Kidney (tissue), 14 donors: ENCODE data around the gene TMED7. TPM values are rescaled to one million over a fixed set of nuclear protein-coding genes. Genes with fewer than 3 reads are reported as not detected.

Experiments used
- DNase-seq, 5 donors: peaks; one replicate each; pipeline ENCODE4 v3.0.0-alpha.2; 2013 to 2020
- FAIRE-seq: peaks from 2 replicates; lab custom pipeline; 2012; peaks lifted over from hg19 to GRCh38; lab: Jason Lieb, UNC
- H3K27ac ChIP-seq, 2 donors: one replicate each; pipeline ENCODE4 v1.7.0; 2013; ENCODE audit warnings: low read depth in 2 of 2, low read length in 2 of 2, inconsistent platforms in 1 of 2
- H3K27me3 ChIP-seq: one replicate; pipeline ENCODE4 v1.7.1; 2013; ENCODE audit warnings: low read length, inconsistent platforms; ENCODE audit not compliant: control insufficient read depth, insufficient read depth
- H3K36me3 ChIP-seq, 3 donors: one replicate each; pipeline versions ENCODE4 v1.7.0 to v1.7.1; 2013; ENCODE audit warnings: low read length in 3 of 3, control low read depth in 1 of 3, inconsistent platforms in 1 of 3; ENCODE audit not compliant: insufficient read depth in 3 of 3, control insufficient read depth in 2 of 3
- H3K4me1 ChIP-seq, 3 donors: one replicate each; pipeline versions ENCODE4 v1.7.0 to v1.7.1; 2013; ENCODE audit warnings: low read length in 3 of 3, inconsistent platforms in 1 of 3, low read depth in 1 of 3; ENCODE audit not compliant: control insufficient read depth in 2 of 3, insufficient read depth in 2 of 3
- H3K4me3 ChIP-seq, 3 donors: one replicate each; pipeline versions ENCODE4 v1.7.0 to v1.8.1; 2013; ENCODE audit warnings: low read length in 3 of 3, control low read depth in 1 of 3, inconsistent platforms in 1 of 3
- H3K9ac ChIP-seq, 3 donors: one replicate each; pipeline versions ENCODE4 v1.7.0 to v1.7.1; 2013; ENCODE audit warnings: low read length in 3 of 3, control low read depth in 1 of 3, inconsistent platforms in 1 of 3
- H3K9me3 ChIP-seq, 3 donors: one replicate each; pipeline versions ENCODE4 v1.7.0 to v1.7.1; 2013; ENCODE audit warnings: low read length in 3 of 3, control low read depth in 1 of 3, inconsistent platforms in 1 of 3; ENCODE audit not compliant: control insufficient read depth in 2 of 3, insufficient read depth in 1 of 3
- intact Hi-C: fragments of 100-400 bp; cut with DNase I; formaldehyde crosslinking; loops from one replicate; pipeline ENCODE4 v1.11.1; 2022
- polyA plus RNA-seq: library from polyadenylated mRNA; stranded (reverse); fragments of 350-450 nt; fragmentation: Illumina TruSeq; extraction: RNeasy Lipid Tissue Mini Kit (QIAGEN cat#74804); gene quantifications from one replicate; pipeline ENCODE4 v1.2.3, GENCODE V29; 2014; ENCODE audit warnings: low read depth, low replicate concordance; ENCODE audit not compliant: insufficient read depth
- total RNA-seq: library from RNA; stranded (reverse); fragmentation: NEBNext Ultra II Directional; extraction: Animal tissue kit (Norgen Biotek cat#: 25700); gene quantifications from one replicate; pipeline ENCODE4 v1.2.1, GENCODE V29; 2021
- TF ChIP-seq, protein P1 (sequence below): IDR thresholded peaks from 3 replicates; pipeline ENCODE4 v1.5.1; 2012; ENCODE audit warnings: mild to moderate bottlenecking, moderate library complexity, borderline replicate concordance; ENCODE audit not compliant: insufficient read depth; ENCODE audit errors: extremely low read depth
- donor health status: control.
- donor health status: control.
- donor health status: control.
- donor health status: control.
- donor health status: control.
- donor health status: DM: yes; HTN: yes; CAD: no.
- donor health status: Normal renal cell carcinoma (clear cell type).

The TMED7 gene
- total and polyA plus RNA-seq, 2 donors from 2014 or later: 24.4 to 115 TPM

DNA sequence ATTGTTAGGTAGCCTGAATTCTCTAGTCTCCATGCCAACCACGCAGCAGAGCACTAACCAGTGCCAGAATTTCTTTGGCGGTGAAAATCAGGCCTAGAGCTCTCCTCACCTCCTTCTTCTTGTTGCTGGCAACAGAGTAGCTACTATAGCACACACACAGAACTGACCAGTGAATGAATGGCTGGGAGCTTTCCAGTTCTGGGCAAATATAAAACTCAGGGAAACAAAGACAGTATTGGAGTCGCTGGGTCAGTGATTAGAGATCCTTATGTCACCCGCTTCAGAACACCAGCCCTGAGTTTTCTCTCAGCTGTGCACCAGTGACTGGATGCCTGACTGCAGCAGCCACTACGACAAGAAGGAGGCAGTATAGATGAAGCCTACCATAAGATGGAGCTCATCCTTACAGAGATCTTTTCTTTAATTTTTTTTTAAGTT is 54.4 kb downstream of the TMED7 start:
- no peak for FAIRE-seq
- no peaks in the 10 kb centered on the region for H3K4me1 ChIP-seq

DNA sequence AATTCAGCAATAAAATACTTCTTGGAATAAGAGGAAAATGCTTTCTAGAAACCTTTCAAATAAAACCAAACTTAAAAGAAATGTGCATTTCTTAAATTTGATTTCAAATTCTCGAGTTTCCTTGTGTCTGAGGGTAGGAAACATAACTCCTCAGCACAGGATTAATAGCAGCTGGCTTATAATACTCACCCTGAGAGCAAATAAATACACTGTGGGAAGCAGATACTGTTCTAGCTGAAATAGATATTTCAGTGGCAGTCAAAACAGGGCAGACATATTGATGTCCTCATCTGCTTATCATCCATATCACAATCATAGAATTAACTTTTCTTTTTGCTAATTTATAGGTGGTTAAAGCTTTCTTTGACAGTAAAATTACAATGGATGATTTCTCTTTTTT is 57.2 kb downstream of the TMED7 start:
- TF ChIP-seq, protein P1, sequence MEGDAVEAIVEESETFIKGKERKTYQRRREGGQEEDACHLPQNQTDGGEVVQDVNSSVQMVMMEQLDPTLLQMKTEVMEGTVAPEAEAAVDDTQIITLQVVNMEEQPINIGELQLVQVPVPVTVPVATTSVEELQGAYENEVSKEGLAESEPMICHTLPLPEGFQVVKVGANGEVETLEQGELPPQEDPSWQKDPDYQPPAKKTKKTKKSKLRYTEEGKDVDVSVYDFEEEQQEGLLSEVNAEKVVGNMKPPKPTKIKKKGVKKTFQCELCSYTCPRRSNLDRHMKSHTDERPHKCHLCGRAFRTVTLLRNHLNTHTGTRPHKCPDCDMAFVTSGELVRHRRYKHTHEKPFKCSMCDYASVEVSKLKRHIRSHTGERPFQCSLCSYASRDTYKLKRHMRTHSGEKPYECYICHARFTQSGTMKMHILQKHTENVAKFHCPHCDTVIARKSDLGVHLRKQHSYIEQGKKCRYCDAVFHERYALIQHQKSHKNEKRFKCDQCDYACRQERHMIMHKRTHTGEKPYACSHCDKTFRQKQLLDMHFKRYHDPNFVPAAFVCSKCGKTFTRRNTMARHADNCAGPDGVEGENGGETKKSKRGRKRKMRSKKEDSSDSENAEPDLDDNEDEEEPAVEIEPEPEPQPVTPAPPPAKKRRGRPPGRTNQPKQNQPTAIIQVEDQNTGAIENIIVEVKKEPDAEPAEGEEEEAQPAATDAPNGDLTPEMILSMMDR: no peak
- FAIRE-seq: no peak
- intact Hi-C loops: no loop called here
- Histone ChIP-seq H3K27ac (no peak overlapping the region), H3K4me1 (no peaks in the 10 kb centered on the region), H3K27me3 (no peaks in the 10 kb centered on the region), H3K36me3 (no peaks in the 10 kb centered on the region), H3K4me3 (no peak overlapping the region), H3K9me3 (no peaks in the 10 kb centered on the region), H3K9ac (no peak overlapping the region)
- DNase-seq: no peak

More for the DNA sequence above, 54.4 kb downstream of the TMED7 start:
- intact Hi-C loops: no loop called here
- Histone ChIP-seq H3K36me3 (no peaks in the 10 kb centered on the region), H3K9me3 (no peaks in the 10 kb centered on the region), H3K27me3 (no peaks in the 10 kb centered on the region), H3K4me3 (no peak overlapping the region), H3K9ac (no peak overlapping the region), H3K27ac (no peak overlapping the region)
- TF ChIP-seq, protein P1: no peak
- no peak for DNase-seq

DNA sequence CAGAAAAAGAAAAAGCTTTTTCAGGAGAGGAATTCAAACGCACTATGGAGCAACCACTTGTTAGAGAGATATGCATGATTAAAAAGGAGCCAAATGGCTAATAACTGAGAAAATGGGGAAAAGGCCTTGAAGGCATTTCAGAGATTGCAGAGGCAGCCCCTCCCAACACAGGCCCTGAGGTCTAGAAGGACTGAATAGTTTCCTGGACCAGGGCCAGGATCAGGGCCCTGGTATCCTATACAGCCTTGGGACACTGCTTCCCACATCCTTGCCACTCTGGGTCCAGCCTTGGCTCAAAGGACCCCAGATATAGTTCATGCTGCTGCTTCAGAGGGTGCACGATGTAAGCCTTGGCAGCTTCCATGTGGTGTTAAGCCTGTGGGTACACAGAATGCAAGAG is 60.6 kb downstream of the TMED7 start:
- no peaks in the 10 kb centered on the region for H3K9me3 ChIP-seq
- no peak for FAIRE-seq

More for the DNA sequence above, 60.6 kb downstream of the TMED7 start:
- Histone ChIP-seq H3K4me3 (no peak overlapping the region), H3K36me3 (no peaks in the 10 kb centered on the region), H3K9ac (no peak overlapping the region), H3K4me1 (no peaks in the 10 kb centered on the region), H3K27me3 (no peaks in the 10 kb centered on the region), H3K27ac (no peak overlapping the region)
- TF ChIP-seq, protein P1: no peak
- DNase-seq: no peak
- intact Hi-C loops: no loop called here

Other genes starting within 250 kb of the TMED7 start
- 18.6 TPM for gene FEM1C, start 81.3 kb downstream of the TMED7 start, total RNA-seq
- gene FEM1C, start 81.3 kb downstream of the TMED7 start, polyA plus RNA-seq: 4.3 TPM
- gene TICAM2, start 23.6 kb downstream of the TMED7 start, total RNA-seq: 7.6 TPM
- gene TICAM2, start 23.6 kb downstream of the TMED7 start, polyA plus RNA-seq: 2.0 TPM
- 3.0 TPM for gene CDO1, start 190.6 kb upstream of the TMED7 start, total RNA-seq
- gene CDO1, start 190.6 kb upstream of the TMED7 start, polyA plus RNA-seq: 1.7 TPM
- 30.1 TPM for gene ATG12, start 215.5 kb upstream of the TMED7 start, total RNA-seq
- gene ATG12, start 215.5 kb upstream of the TMED7 start, polyA plus RNA-seq: 26.3 TPM
- 54.1 TPM for gene AP3S1, start 215.9 kb upstream of the TMED7 start, total RNA-seq
- gene AP3S1, start 215.9 kb upstream of the TMED7 start, polyA plus RNA-seq: 50.2 TPM